ENCODE measurements around the gene SH3BGRL3.
A peak's percentile ranks its signal among the peaks of the same experiment; 100 is the strongest.

Gene SH3BGRL3

DNA sequence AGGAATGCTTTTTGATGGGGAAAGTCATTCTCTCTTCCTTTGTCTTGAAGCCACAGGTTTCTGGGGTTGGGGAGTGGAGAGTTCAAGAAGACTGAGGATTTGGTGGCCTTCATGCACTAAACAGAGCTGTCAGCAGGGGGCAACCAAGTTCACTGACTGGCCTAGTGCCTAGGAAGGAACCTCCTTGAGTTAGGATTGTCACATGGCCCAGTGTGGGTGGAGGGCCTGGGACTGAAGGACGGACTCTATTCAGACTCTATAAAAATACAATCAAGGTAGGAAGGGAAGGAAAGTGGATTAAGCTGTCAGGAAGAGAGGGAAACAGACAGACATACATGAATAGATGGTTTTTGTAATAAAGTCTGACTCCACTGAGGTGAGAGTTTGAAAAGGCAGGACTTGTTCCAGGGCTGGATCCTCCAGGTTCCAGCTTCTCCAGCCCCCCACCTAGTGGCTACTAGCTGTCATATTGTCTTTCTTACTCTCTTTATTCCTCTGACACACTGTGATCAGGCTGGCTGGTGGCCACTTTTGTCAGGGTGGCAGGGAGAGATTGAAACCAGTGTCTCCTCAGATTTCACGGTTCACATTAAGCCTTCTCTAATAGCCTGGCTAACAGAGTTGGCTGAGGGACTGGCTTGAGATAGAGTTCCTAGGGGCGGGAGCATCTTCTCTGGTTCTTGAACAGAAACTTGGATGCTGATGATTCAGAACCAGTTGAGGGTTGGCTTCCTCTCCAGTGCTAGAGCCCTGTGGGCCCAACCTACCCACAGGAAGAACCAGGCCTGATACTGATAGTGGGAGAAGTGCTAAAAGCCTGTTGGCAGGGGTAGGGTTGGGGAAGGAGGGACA is 4.1 kb upstream of the SH3BGRL3 start:
- DNase-seq: peak; percentile 56 to 92 (median 82)
- intact Hi-C loops (cut with DNase I): loop anchor here (5.0 kb wide), 2 partner anchors 44 to 46 kb away; partner anchors contain the start of gene CEP85

DNA sequence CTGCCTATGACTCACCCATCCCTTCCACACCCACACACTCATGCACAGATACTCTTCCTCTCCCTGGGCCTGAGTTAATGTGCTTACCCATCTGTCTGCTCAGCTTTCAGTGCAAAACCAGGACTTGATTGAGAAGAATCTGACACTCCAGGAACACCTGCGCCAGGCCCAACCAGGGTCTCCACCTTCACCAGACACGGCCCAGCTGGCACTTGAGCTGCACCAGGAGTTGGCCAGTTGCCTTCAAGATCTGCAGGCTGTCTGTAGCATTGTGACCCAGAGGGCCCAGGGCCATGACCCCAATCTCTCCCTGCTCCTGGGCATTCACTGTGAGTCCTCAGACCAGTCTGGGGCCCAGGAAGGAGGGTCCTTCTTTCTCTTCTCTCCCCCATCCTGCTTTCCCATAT is 3.5 kb upstream of the SH3BGRL3 start:
- peak in 7 of 42 donors; percentile 41 to 79 (median 47) for DNase-seq
- intact Hi-C loops (cut with DNase I): loop anchor here (5.0 kb wide), 2 partner anchors 44 to 46 kb away; partner anchors contain the start of gene CEP85

DNA sequence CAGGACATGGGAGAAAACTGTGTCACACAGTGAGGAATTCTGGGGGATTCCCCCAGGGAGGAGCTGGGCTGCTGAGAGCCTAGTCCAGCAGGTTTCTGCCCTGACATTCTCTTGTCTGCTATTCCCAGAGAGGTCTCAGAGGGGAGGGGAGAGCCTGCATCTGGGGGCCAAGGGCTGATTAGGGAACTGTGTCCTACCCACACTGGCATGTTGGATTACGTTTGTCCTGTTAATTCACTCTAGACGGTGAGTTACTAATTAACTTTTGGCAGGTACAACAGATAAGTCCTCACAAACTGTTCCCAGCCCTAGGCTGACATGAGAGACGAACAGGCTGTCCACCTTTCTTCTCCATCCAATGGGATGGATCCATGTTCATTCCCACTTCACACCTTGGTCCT is 2.6 kb upstream of the SH3BGRL3 start:
- intact Hi-C loops (cut with DNase I): loop anchor here (5.0 kb wide), 2 partner anchors 45 kb away; partner anchors contain the start of gene CEP85
- no peak for DNase-seq

DNA sequence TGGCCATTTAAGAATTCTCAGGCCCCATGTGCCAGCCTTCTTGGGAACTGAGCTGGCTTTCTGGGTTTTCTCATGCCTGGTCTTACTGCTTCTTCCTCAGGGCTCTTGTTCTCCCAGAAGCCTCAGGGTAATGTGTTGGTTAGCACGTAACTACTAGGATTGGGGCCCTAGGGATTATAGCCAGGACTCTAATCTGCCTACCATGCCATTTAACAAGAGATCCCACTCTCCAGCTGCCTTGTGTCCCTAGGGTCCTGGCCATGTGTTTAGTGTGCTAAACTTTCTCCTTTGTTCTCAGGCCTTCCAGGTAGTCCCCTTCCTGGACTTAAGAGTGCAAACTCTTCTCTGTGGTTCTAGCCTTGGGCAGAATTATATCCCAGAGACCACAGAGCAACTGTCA is 2.2 kb upstream of the SH3BGRL3 start:
- no peak for DNase-seq
- intact Hi-C loops (cut with DNase I): loop anchor here (5.0 kb wide), 2 partner anchors 45 kb away; partner anchors contain the start of gene CEP85

DNA sequence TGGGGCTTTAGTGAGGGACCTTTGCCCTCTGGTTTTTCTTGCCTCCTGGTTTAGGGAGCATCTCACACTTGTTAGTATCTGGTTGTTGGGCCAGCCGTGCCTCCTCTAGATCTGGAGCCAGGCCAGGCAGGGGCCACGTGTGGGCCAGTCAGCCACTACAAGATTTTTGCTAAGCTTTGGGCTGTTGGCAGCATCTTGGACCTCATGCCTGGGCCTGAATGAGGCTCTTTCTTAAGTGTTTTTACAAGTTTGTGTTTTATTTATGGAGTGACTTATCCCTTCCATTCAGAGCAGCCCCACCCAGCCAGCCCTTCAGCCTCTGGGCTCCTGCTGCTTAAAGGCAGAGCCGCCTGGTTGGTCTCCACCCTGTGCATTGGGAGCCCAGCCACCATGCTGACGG is 1.6 kb upstream of the SH3BGRL3 start:
- peak in 8 of 42 donors; percentile 19 to 56 (median 30) for DNase-seq
- intact Hi-C loops (cut with DNase I): loop anchor here (5.0 kb wide), 2 partner anchors 44 to 46 kb away; partner anchors contain the start of gene CEP85

DNA sequence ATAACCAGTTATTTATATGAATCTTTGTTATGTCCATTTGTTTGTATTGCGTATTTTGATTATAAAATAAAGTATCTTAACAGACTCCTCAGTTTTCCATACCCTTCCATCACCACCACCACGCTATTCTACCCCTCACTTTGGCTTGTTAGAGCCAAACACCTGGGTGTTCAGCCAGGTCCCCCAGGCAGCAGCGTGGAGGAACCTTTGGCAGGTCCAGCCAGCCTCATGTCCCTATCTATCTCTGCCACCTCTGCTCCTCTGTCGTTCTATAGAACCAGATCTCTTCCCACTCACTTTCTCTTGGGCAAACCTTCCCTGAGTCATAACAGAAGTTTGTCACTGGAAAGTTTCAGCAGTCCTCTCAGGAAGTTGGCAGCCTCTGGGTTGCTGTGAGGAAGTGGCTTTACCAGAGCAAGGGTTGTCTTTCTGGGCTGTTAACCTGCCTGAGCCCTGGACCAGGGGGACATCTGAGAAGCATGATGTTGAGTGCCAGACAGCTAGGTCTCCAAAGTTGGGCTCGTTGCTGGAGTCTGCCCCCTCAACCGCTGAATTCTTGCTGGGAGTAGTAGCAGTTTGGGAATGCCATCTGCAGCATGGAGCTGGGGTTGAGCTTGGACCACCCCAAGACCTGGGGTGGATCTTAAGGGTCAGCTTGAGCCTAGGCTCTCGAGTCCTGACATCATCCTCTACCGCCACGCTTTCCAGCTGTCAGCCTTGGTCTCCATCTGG is 996 bp upstream of the SH3BGRL3 start:
- DNase-seq: peak in 9 of 42 donors; percentile 11 to 61 (median 29)
- intact Hi-C loops (cut with DNase I): loop anchor here (5.0 kb wide), 2 partner anchors 43 to 47 kb away; partner anchors contain the start of gene CEP85

DNA sequence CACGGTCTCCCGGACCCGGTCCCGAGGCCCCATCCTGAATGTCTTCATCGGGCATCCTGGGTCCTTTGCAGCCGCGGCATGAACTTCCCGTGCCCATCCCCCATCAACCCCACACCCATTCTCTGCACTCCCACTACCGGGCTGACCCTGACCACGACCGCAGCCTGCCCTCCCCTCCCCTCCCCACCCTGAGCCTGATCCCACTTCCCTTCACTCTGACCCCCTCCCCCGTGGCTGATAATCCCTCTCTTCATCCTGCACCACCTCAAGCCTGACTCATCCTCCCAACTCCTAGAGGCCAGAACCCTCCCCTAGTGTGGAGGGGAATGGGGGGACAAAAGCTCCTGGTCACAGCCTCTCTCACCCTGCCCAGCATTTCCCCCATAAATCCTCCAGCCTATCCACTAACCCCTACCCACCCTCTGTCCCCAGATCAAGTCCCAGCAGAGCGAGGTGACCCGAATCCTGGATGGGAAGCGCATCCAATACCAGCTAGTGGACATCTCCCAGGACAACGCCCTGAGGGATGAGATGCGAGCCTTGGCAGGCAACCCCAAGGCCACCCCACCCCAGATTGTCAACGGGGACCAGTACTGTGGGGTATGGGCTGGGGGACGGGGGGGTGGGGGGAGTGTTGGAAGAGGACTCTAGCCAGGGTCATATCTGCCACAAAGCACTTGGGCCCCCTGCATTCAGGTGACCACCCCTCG is 602 bp downstream of the SH3BGRL3 start:
- intact Hi-C loops (cut with DNase I): no loop called here
- DNase-seq: peak in 12 of 42 donors; percentile 22 to 60 (median 41)

DNA sequence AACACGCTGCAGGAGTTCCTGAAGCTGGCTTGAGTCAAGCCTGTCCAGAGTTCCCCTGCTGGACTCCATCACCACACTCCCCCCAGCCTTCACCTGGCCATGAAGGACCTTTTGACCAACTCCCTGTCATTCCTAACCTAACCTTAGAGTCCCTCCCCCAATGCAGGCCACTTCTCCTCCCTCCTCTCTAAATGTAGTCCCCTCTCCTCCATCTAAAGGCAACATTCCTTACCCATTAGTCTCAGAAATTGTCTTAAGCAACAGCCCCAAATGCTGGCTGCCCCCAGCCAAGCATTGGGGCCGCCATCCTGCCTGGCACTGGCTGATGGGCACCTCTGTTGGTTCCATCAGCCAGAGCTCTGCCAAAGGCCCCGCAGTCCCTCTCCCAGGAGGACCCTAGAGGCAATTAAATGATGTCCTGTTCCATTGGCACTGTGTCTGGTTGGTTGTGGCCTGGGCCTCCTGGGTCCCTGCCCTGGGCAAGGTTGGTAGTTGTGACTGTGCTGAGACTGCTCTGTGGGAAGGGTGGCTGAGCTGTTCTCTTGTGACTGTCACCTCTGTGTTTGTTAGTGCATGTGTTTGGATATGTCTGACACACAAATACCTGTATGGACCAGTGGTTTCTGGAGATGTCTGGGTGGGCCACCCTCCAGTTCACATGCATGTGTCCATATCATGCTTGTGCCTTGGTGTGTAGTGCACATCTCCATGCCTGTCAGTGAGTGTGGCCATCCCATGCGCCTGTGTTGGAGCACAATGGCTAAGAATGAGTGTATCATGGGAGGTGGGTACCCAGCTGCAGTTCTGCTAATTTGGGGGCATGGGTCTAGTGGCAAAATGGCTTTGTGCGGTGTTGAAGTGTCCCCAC is 1.4 kb downstream of the SH3BGRL3 start:
- no peak for DNase-seq
- intact Hi-C loops (cut with DNase I): no loop called here

DNA sequence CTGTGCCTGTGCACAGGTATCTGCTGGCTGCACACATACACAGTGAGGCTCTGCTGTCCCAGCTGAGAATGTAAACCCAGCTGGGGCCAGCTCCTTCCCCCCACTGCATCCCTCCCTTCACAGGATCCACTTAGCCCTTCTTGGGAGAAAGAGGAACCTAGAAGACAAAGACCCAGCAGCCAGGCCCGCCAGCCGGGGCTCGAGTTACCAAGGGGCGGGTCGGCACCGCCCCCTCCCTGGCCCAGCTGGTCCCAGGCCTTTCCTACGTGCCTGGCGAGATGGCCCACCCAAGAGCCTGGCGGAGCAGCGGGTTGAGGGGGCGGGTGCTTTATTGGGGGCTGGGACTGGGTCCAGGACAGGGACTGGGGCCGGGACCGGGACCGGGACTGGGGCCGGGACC is 2.1 kb downstream of the SH3BGRL3 start:
- intact Hi-C loops (cut with DNase I): no loop called here
- peak in 2 of 42 donors; percentile 13 to 15 for DNase-seq

DNA sequence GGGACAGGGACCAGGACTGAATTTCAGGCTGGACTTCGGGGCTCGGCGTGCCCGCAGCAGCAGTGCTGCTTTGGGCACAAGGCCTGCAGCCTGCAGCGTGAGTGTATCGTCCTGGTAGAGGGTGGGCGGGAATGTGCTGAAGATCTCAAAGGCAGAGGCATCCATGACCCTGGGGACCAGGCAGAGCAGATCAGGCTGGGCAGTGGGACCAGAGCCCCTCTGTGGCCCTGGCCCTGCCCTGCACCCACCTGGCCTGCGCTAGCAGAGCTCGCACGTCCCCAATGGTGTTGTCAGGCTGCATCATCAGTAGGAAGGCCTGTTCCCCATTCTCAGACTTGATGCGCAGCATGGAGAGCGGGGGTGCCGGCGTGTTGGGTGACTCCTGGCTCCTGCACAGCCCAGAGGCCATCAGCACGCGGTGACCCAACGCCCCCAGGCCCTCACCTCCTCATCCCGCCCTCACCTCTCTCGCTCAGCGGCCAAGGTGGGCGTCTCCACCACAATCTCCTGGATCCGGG is 2.6 kb downstream of the SH3BGRL3 start:
- intact Hi-C loops (cut with DNase I): no loop called here
- DNase-seq: peak in 2 of 42 donors; percentile 13 to 26

DNA sequence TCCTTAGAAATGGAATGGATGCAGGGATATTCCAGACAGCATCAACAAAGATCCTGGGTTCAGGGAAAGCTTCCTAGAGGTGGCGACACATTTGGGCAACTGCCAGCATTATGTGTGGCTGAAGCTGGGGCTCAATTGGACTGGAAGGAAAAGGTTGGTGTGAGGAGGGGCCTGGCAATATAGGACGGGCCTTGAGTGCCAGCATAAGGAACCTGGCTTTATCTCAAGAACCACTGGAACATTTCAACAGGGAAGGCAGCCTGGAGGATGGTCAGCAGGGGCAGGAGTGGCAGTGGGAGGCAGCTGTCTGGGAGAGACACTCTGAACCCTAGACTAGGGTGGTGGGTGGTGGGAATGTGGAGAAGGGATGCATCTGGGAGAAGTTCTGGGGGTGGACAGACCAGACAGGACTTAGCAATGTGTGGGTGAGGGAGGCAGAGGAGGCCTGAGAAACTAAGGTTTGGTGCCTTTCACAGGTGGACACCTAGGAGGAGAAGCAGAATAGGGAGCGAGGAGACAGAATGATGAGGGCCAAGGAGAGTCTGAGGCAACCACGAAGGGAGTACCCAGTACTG is 3.5 kb downstream of the SH3BGRL3 start:
- intact Hi-C loops (cut with DNase I): no loop called here
- DNase-seq: no peak

DNA sequence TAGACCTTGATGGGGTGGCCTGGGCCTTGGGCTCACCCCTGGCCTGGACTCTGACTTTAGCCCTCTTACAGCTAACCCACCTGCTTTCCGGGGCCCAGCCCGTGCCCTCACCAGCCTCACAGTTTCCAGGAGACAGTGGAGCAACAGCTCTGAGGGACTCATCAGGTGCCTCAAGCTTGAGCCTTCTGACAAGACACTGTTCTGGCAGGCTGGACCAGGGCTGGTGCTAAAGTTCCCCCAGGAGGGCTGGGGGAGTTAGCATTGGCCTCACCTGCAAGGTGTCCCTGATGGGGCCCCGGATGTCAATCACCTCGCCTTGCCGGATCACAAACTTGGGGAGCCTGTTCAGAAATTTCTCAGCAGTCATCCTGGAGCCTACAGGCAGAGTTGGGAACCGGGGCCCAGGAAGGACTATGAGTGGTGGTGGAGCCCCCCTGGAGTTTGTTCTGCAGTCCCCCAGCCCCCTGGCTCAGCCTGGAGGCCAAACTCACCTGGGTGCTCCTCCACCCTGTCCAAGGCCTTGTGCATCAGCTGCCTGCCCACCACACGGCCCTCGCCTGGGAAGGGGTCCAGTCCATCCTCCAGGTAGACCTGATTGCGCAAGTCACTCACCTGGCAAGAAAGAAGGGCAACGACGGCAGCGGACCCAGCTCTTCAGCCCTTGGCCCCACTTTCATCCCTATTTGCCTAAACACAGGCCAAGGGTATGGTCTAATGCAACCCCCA is 4.1 kb downstream of the SH3BGRL3 start:
- DNase-seq: peak in 1 of 42 donors; percentile 26
- intact Hi-C loops (cut with DNase I): no loop called here

DNA sequence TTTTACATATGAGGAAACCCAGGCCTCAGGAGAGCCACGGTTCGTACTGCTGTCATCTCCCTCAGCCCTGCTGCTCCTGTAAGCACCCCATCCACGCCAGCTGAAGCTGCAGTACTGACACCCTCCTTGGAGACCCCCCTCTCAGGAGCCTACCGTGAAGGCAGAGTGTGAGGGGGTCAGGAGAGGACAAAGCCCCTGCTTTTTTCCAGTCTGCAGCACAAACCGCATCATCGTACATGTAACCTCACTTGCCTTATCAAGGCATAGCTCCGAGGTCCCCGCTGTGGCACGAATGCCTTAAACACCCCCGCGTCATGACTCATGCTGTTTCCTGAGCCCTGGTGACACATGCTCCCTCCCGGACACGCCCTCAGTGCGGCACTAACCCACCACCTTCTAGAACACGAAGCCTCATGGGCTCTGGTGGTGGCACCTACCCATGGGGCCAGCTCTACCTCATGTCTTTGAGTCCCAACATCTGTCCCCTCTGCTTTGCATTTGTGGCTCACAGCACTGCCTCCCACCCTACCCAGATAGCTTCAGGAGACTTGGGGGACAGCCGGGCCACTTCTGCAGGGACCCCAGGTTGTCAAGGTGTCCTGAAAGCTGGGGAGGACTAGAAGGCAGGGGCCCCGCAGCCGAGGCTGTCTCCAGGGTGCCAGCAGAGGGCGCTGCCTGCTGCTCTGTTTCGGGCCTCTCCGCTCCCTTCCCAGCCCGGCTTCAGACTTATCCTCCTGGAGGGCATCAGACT is 4.9 kb downstream of the SH3BGRL3 start:
- intact Hi-C loops (cut with DNase I): no loop called here
- peak; percentile 63 to 96 (median 85) for DNase-seq

DNA sequence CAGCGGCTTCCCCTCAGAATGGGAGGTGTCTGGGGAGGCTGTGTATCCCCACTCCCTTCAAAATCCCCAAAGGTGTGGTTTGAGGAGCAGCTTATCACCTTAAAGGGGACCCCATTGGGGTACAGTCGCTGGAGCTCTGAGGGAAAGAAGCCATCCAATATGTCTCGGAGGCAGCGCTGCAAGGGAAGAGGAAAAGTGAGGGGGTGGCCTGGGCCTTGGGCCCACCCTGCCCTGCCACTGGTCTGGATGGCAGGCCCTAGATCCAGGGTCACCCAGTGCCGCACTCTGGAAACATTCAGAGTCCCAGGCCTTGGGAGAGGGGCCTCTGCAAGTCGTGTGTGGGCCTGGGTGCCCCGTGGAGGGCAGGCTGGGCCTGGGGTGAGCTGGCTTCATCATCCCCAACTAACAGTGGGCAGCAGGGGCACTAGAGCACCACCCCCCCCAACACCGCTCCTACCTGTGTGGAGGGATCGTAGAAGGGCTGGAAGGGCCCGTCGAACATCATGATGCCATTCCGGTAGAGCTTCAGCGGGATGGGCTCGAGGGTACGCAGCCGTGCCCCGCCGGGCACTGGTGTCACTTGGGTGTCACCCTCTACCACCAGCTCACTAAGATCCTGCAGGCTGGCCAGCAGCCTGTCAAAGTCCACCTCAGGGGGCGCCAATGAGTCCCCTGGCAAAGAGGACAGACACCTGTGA is 5.6 kb downstream of the SH3BGRL3 start:
- intact Hi-C loops (cut with DNase I): no loop called here
- no peak for DNase-seq

DNA sequence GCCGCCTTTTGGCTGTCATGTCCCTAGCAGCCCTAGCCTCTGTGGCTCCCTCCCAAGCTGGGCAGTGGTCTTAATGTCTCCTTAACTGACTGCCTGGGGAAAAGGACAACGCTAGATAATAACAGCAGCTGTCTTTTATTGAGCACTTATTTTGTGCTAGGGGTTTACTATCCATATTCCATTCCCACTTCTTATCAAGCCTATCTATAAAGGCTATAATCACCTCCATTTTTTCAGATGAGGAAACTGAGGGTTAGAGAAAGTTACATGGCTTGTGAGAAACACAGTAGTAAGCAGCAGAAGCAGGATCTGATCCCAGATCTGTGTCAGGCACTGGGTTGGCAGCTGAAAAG is 6.2 kb downstream of the SH3BGRL3 start:
- intact Hi-C loops (cut with DNase I): no loop called here
- DNase-seq: no peak

All from head of caudate nucleus (tissue), 42 donors.